AG10803 (cell line): ENCODE results near the gene NKX2-3.

Experiments used
- DNase-seq: peaks from one replicate; pipeline ENCODE4 v3.0.0; 2010; ENCODE audit warnings: low read depth
- H3K4me3 ChIP-seq: 2 replicates; pipeline ENCODE4 v1.5.1; 2011; ENCODE audit warnings: mild to moderate bottlenecking, low read length, control low read depth
- TF ChIP-seq, protein P1 (sequence below): conservative IDR thresholded peaks from 2 replicates; pipeline ENCODE4 v1.5.1; 2011; ENCODE audit warnings: mild to moderate bottlenecking, low read length, control low read depth, inconsistent platforms

NKX2-3 gene

DNA sequence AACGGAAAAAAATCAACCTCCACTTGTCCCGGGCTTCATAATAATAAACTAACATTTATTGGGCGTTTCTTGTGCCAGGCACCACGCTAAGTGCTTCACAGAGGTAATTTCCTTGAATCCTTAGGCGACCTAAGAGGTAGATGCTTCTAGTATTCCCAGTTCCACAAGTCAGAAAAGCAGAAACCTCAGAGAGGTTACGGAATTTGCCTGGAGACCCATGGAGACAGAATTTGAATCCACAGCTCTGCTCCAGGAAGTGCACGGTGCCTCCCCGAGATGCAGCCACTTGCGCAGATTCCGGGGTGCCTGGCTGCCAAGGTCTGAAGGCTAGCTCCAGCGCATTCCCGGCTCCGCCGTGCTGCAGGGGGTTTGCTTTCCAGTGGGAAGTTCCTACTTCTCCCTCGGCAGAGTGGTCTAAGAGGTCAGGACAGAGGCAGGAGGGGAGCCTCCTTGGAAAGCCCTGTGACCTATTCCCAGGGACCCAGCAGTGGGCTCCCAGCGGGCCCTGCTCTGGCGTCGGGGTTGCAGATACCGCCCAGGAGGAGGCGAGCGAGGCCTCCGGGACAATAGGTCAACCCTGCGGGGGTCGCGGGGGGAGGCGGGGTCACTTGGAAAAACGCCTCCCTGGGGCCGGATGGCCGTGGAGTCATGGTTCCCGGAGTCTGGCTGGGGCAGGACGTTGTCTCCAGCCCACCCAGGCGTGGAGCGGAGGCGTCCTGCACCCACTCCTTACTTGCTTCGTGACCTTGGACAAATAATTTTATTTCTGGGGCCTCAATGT, 10.1 kb upstream of the NKX2-3 start:
- DNase-seq: no peak
- TF ChIP-seq, protein P1, sequence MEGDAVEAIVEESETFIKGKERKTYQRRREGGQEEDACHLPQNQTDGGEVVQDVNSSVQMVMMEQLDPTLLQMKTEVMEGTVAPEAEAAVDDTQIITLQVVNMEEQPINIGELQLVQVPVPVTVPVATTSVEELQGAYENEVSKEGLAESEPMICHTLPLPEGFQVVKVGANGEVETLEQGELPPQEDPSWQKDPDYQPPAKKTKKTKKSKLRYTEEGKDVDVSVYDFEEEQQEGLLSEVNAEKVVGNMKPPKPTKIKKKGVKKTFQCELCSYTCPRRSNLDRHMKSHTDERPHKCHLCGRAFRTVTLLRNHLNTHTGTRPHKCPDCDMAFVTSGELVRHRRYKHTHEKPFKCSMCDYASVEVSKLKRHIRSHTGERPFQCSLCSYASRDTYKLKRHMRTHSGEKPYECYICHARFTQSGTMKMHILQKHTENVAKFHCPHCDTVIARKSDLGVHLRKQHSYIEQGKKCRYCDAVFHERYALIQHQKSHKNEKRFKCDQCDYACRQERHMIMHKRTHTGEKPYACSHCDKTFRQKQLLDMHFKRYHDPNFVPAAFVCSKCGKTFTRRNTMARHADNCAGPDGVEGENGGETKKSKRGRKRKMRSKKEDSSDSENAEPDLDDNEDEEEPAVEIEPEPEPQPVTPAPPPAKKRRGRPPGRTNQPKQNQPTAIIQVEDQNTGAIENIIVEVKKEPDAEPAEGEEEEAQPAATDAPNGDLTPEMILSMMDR: no peak
- H3K4me3 ChIP-seq: no peak overlapping the region

DNA sequence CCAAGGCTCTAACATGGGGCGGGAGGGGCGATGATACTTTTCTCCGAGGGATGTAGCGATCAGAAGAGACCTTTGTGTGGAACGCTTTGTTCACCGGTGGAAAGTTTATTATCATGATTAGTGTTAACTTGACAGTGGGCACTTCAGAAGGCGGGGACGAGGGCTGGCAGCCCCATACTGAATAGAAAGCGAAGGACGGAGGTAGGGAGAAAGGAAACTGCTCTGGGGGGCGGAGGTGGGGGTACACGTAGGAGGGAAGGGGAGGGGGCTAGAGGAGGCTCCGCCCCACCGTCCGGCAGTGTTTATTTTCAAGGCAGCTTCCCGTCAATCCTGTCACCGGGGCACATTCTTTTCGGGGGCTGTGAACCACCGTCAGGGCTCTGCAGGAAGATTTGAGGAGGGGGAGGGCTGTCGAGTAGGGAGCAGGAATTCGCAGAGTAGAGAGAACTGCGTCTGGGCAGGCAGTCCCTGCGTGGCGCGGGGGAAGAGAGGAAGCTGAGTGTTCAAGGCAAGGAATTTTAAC, 9.4 kb upstream of the NKX2-3 start:
- TF ChIP-seq, protein P1: no peak
- no peak for DNase-seq
- no peak overlapping the region for H3K4me3 ChIP-seq

DNA sequence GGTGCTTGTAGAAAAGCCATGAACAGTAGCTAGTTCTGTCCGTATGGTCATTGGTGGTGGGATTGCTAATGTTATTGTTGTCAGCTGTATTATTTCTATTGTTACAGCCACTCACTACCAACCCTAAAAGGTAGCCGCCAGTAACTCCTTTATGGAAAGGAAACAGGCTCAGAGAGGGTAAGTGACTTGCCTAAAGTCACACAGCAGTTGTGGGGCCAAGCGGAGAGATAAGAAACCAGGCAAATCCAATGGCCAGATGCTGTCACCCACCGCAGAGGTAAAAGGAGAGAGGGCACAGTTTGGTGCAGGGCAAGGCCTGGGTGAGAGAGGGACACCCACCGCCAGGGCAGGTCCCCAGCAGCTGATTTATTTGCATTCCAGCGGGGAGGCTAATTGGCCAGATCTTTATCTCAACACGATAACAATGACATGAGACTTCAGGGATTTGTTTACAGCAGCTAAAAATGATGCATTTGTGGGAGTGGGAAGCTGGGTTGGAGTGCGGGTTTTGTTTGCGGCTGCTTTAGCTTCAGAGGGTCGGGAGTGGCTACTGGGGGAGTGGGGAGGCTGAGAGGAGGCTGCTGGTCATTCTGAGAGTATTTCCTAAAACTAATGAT, 8.6 kb upstream of the NKX2-3 start:
- no peak overlapping the region for H3K4me3 ChIP-seq
- TF ChIP-seq, protein P1: no peak
- no peak for DNase-seq

DNA sequence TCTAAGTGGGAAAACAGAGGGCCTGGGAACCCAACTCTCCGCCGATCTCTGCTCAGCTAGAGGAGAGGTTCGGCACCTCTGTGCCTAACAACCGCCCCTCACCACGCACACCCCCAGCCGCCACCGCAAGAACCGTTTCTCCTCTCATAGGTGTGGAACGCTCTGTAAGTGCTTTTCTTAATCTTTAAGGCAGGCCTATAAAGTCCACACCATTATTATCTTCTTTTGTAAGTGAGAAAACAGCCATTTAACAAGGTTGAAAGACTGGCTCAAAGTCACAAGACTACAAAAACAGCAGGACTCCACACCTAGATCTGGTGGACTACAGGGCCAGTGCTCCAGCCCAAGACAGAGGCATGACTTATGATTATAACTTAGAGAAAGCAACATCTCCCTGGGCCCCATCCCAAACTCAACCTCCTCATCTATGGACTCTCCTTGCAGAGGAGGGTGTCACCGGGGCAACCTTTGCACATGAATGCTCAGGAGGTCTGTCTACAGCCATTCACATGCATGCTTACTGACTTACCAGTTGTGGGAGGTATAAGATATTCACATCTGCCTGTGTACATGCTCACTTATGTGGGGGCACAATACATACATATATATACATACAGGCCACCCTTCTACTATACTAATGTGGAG, 7.9 kb upstream of the NKX2-3 start:
- TF ChIP-seq, protein P1: no peak
- DNase-seq: no peak

DNA sequence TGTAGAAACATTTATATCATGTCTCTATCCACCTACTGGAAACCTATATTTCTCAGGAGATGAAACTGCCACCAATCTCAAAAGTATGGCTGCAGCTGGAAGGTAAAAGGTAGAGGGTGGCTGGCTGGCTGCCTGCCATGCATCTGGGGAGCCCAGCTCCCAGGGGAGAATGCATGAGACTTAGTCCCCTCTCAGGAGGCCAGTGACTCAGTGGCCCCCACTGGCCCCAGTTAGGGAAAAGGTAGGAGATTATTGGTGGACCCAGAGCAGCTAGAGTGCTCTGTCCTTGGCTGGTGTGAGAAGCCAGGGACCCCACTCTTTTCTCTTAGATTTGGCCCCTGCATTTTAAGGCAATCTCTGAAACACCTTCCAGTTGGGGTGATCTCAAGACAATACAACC, 6.8 kb upstream of the NKX2-3 start:
- no peak overlapping the region for H3K4me3 ChIP-seq
- TF ChIP-seq, protein P1: no peak
- DNase-seq: no peak

More for the DNA sequence above, 7.9 kb upstream of the NKX2-3 start:
- no peak overlapping the region for H3K4me3 ChIP-seq

DNA sequence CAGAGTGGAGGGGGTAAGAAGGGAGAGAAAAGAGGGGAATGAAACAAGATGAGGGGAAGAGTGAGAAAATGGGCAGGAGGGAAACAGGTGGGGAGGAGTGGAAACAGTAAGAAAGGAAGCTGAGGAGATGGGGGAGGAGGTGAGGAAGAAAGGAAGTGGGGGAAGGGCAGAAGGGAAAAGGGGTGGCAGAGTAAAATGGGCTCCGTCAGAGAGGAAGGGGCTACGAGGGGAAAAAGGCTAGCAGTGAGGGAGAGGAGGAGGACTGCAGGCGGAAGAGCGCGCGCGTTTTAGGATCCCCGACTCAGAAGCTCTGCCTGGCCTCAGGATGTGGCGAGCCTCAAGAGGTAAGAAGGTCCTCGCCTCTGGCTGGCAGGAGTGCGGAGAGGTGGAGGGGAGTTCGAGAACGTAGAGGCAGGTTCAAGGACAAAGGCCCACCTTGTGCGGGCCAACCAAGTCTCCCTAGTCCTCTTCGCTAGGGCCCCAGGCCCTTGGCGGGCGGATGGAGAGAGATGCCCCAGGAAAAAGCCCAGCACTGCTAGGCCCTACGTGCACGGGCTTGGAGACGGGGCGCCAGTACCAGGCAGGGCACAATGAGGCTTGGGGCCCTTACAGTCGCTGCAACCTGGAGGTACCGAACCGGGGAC, 5.8 kb upstream of the NKX2-3 start:
- DNase-seq: no peak
- H3K4me3 ChIP-seq: no peak overlapping the region

More for the DNA sequence above, 5.8 kb upstream of the NKX2-3 start:
- TF ChIP-seq, protein P1: no peak
